ENCODE data around the gene CYTIP.
"Not testable (repeated sequence)": the region's sequence is repeated elsewhere in the genome, so short reads cannot be mapped to it uniquely, and the experiment has no call there.

Gene CYTIP

GRCh38 chr2:157368508-157368907, 75.4 kb downstream of the CYTIP start:
- DNase-seq (ENCODE audit: low read depth), result not testable (repeated sequence)

DNA sequence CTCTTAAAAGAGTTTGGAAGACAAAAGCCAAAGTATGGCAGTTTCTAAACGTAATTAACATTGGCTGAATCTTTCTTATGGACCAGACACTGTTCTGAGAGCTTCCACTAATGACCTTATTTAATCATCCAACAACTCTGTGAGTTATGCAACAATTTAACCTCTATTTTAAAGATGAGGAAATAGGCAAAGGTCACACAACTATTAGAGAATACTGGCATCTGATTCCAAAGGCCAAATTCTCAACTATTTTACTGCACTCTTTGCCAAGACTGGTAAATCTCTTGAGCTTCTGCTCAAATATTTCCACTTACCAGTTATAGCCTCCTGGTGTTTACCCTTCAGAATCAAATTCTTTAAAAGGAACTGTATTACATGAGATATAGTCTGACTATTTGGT, 76.2 kb downstream of the CYTIP start:
- no peak for DNase-seq (ENCODE audit: low read depth)
